ENCODE data around the gene DBI. TPM values are rescaled to one million over a fixed set of nuclear protein-coding genes. Genes with fewer than 3 reads are reported as not detected.

DBI gene
- total RNA-seq, 4 donors from 2014 or later, result 43.0 to 101 (median 80.9) TPM

DNA sequence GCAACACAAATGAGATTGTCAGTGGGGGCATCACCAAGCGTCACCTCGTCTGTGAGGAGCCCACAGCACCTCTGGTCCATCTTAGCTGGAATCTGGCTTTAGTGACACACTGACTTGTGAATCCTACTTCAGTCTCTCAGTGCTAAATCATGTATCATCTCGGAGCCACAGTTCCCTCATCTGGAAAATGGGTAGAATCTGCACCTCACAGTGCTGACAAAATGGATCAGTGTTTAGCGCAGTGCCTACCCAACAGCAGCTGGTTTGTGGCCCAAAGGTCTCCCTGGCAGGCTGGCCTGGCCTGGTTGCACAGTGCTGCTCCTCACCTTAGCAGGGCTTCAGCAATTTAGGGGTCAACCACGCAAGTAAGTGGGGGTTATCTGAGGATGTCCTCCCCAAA lies 10.0 kb downstream of the DBI start:
- Histone ChIP-seq H3K9me3 (peaks cover 0 to 17% (median 0%) of the 10 kb centered on the region in 3 donors), H3K27ac (no peak overlapping the region), H3K4me3 (no peak overlapping the region), H3K36me3 (peaks cover 0 to 35% of the 10 kb centered on the region in 2 donors), H3K27me3 (no peaks in the 10 kb centered on the region), H3K4me1 (no peaks in the 10 kb centered on the region)
- ATAC-seq, result no peak
- 90 to 92% methylated on average over 2 of the region's 5 CpGs for WGBS, 2 donors (ENCODE audit: low coverage in 1 of 2)
- TF ChIP-seq POLR2AphosphoS5 (IDR thresholded peaks at IDR 0.05), result no peak
- TF ChIP-seq EP300 (IDR thresholded peaks at IDR 0.05), result no peak
- TF ChIP-seq, protein P1, sequence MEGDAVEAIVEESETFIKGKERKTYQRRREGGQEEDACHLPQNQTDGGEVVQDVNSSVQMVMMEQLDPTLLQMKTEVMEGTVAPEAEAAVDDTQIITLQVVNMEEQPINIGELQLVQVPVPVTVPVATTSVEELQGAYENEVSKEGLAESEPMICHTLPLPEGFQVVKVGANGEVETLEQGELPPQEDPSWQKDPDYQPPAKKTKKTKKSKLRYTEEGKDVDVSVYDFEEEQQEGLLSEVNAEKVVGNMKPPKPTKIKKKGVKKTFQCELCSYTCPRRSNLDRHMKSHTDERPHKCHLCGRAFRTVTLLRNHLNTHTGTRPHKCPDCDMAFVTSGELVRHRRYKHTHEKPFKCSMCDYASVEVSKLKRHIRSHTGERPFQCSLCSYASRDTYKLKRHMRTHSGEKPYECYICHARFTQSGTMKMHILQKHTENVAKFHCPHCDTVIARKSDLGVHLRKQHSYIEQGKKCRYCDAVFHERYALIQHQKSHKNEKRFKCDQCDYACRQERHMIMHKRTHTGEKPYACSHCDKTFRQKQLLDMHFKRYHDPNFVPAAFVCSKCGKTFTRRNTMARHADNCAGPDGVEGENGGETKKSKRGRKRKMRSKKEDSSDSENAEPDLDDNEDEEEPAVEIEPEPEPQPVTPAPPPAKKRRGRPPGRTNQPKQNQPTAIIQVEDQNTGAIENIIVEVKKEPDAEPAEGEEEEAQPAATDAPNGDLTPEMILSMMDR (IDR thresholded peaks at IDR 0.05), result no peak
- no peak for TF ChIP-seq POLR2A (IDR thresholded peaks at IDR 0.05)

DNA sequence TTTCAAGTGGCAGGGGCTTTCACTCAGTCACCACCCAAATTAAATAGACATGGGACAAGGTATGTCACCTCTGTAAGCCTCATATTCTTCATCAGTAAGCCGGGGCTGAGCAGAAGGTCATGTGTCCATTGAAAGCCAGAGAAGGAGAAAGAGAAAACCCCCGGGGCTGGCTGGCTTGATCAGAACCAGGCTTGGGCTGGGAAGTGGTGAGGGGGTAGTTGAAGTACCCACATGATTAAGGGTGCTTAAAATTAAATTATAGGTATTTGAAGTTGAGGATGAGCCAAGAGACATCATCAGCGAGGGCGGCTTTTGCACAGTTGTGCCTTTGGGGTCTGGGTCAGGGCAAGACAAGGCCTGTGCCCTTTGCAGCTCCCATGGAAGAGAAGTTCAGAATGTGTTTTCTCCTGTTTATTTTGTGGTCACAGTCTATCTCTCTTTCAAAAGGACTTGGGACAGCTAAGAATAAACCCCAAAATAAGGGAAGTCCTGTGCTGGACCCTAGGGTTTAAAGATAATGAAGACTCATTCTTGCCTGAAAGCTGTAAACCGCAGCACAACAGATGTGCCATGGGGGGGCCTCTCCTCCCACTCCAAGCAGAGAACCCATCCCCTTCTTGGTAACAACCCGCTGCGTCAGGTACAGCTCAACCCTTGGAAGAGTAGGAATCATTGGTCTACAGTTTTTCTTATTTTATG lies 10.7 kb downstream of the DBI start:
- Histone ChIP-seq H3K36me3 (peaks cover 0 to 28% of the 10 kb centered on the region in 2 donors), H3K4me3 (no peak overlapping the region), H3K27ac (no peak overlapping the region), H3K27me3 (no peaks in the 10 kb centered on the region), H3K4me1 (no peaks in the 10 kb centered on the region), H3K9me3 (peaks cover 0 to 17% (median 0%) of the 10 kb centered on the region in 3 donors)
- TF ChIP-seq, protein P1 (IDR thresholded peaks at IDR 0.05), result no peak
- TF ChIP-seq EP300 (IDR thresholded peaks at IDR 0.05) (no peak), POLR2AphosphoS5 (IDR thresholded peaks at IDR 0.05) (no peak), POLR2A (IDR thresholded peaks at IDR 0.05) (no peak)
- no peak for ATAC-seq
- WGBS, 2 donors (ENCODE audit: low coverage in 1 of 2), result 83 to 88% methylated on average over 6 to 7 of the region's 7 CpGs

DNA sequence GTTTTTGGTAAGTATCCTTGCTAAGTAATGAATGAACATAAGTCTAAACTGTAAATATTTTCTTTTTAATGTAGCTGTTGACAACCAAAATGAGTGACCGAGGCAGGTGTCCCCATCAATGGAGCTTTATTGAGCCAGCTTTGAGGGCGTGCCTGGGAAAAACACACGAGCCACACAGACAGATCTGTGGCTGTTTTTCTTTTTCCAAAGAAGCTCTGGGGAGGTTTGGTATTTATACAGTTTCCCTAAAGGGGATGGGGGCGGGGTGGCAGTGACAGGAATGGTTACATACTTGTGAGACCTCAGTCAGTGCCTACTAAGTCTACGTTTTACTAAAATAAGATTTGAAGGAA lies 11.2 kb downstream of the DBI start:
- ATAC-seq, result no peak
- no peak overlapping the region for H3K4me3 ChIP-seq
- 55 to 72% methylated on average over 4 to 5 of the region's 5 CpGs for WGBS, 2 donors (ENCODE audit: low coverage in 1 of 2)
- peaks cover 0 to 17% (median 0%) of the 10 kb centered on the region in 3 donors for H3K9me3 ChIP-seq
- H3K27me3 ChIP-seq, result no peaks in the 10 kb centered on the region
- no peak overlapping the region for H3K27ac ChIP-seq
- H3K4me1 ChIP-seq, result no peaks in the 10 kb centered on the region
- no peak for TF ChIP-seq POLR2A (IDR thresholded peaks at IDR 0.05)
- TF ChIP-seq POLR2AphosphoS5 (IDR thresholded peaks at IDR 0.05), result no peak
- TF ChIP-seq, protein P1 (IDR thresholded peaks at IDR 0.05), result no peak
- TF ChIP-seq EP300 (IDR thresholded peaks at IDR 0.05), result no peak
- H3K36me3 ChIP-seq, result peaks cover 0 to 23% of the 10 kb centered on the region in 2 donors

DNA sequence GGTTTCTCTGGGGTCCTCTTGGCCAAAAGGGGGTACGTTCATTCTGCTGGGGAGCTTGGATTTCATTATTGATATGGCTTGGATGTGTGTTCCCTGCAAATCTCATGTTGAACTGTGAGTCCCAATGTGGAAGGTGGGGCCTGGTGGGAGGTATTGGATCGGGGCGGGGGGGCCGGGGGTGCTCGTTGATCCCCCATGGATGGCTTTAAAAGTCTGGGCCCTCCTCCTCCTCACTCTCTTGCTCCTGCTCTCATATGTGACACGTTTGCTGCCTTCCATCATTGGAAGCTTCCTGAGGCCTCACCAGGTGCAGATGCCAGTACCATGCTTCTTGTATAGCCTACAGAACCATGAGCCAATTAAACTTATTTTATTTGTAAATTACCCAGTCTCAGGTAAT lies 11.8 kb downstream of the DBI start:
- TF ChIP-seq, protein P1 (IDR thresholded peaks at IDR 0.05), result no peak
- no peak for TF ChIP-seq EP300 (IDR thresholded peaks at IDR 0.05)
- TF ChIP-seq POLR2A (IDR thresholded peaks at IDR 0.05), result no peak
- TF ChIP-seq POLR2AphosphoS5 (IDR thresholded peaks at IDR 0.05), result no peak
- no peak overlapping the region for H3K4me3 ChIP-seq
- no peak overlapping the region for H3K27ac ChIP-seq
- H3K4me1 ChIP-seq, result peaks cover 0 to 5% (median 0%) of the 10 kb centered on the region in 3 donors
- 65 to 100% methylated on average over 1 to 5 of the region's 6 CpGs for WGBS, 2 donors (ENCODE audit: low coverage in 1 of 2)
- peaks cover 0 to 11% (median 0%) of the 10 kb centered on the region in 3 donors for H3K9me3 ChIP-seq
- H3K27me3 ChIP-seq, result no peaks in the 10 kb centered on the region
- H3K36me3 ChIP-seq, result peaks cover 0 to 17% of the 10 kb centered on the region in 2 donors
- ATAC-seq, result no peak
